ENCODE data around the gene DYNC1I1.

GRCh38 chr7:96100737-96101136 lies 328.4 kb downstream of the DYNC1I1 start:
- TF ChIP-seq MXI1 (conservative IDR thresholded peaks at IDR 0.05; ENCODE audit: poor library complexity, severe bottlenecking) (no peak), POLR2AphosphoS5 (IDR thresholded peaks at IDR 0.05) (no peak), TAF1 (IDR thresholded peaks at IDR 0.05; ENCODE audit: low read depth) (no peak), EZH2 (IDR thresholded peaks at IDR 0.05; ENCODE audit: borderline replicate concordance, insufficient read depth, low read length, poor library complexity, severe bottlenecking) (no peak), SMC3 (conservative IDR thresholded peaks at IDR 0.05; ENCODE audit: poor library complexity) (no peak), RAD21 (conservative IDR thresholded peaks at IDR 0.05) (no peak), EP300 (conservative IDR thresholded peaks at IDR 0.05; ENCODE audit: poor library complexity, severe bottlenecking) (no peak)
- TF ChIP-seq, protein P1, sequence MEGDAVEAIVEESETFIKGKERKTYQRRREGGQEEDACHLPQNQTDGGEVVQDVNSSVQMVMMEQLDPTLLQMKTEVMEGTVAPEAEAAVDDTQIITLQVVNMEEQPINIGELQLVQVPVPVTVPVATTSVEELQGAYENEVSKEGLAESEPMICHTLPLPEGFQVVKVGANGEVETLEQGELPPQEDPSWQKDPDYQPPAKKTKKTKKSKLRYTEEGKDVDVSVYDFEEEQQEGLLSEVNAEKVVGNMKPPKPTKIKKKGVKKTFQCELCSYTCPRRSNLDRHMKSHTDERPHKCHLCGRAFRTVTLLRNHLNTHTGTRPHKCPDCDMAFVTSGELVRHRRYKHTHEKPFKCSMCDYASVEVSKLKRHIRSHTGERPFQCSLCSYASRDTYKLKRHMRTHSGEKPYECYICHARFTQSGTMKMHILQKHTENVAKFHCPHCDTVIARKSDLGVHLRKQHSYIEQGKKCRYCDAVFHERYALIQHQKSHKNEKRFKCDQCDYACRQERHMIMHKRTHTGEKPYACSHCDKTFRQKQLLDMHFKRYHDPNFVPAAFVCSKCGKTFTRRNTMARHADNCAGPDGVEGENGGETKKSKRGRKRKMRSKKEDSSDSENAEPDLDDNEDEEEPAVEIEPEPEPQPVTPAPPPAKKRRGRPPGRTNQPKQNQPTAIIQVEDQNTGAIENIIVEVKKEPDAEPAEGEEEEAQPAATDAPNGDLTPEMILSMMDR (IDR thresholded peaks at IDR 0.05; ENCODE audit: poor library complexity, severe bottlenecking): no peak
- TF ChIP-seq, protein P2, sequence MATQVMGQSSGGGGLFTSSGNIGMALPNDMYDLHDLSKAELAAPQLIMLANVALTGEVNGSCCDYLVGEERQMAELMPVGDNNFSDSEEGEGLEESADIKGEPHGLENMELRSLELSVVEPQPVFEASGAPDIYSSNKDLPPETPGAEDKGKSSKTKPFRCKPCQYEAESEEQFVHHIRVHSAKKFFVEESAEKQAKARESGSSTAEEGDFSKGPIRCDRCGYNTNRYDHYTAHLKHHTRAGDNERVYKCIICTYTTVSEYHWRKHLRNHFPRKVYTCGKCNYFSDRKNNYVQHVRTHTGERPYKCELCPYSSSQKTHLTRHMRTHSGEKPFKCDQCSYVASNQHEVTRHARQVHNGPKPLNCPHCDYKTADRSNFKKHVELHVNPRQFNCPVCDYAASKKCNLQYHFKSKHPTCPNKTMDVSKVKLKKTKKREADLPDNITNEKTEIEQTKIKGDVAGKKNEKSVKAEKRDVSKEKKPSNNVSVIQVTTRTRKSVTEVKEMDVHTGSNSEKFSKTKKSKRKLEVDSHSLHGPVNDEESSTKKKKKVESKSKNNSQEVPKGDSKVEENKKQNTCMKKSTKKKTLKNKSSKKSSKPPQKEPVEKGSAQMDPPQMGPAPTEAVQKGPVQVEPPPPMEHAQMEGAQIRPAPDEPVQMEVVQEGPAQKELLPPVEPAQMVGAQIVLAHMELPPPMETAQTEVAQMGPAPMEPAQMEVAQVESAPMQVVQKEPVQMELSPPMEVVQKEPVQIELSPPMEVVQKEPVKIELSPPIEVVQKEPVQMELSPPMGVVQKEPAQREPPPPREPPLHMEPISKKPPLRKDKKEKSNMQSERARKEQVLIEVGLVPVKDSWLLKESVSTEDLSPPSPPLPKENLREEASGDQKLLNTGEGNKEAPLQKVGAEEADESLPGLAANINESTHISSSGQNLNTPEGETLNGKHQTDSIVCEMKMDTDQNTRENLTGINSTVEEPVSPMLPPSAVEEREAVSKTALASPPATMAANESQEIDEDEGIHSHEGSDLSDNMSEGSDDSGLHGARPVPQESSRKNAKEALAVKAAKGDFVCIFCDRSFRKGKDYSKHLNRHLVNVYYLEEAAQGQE (IDR thresholded peaks at IDR 0.05; ENCODE audit: borderline replicate concordance): no peak

All from neural cell (in vitro differentiated cells).